Dedifferentiated amniotic fluid mesenchymal stem cell (primary cell): ENCODE results near the gene NR5A2.
A peak's percentile ranks its signal among the peaks of the same experiment; 100 is the strongest.
"Not testable (repeated sequence)": the region's sequence is repeated elsewhere in the genome, so short reads cannot be mapped to it uniquely, and the experiment has no call there.

ENCODE experiments used
- DNase-seq: peaks from one replicate; pipeline ENCODE4 v3.0.0-alpha.2; 2016; ENCODE audit errors: extremely low spot score

Gene NR5A2

GRCh38 chr1:200163911-200164310, 136.4 kb downstream of the NR5A2 start:
- no peak for DNase-seq

DNA sequence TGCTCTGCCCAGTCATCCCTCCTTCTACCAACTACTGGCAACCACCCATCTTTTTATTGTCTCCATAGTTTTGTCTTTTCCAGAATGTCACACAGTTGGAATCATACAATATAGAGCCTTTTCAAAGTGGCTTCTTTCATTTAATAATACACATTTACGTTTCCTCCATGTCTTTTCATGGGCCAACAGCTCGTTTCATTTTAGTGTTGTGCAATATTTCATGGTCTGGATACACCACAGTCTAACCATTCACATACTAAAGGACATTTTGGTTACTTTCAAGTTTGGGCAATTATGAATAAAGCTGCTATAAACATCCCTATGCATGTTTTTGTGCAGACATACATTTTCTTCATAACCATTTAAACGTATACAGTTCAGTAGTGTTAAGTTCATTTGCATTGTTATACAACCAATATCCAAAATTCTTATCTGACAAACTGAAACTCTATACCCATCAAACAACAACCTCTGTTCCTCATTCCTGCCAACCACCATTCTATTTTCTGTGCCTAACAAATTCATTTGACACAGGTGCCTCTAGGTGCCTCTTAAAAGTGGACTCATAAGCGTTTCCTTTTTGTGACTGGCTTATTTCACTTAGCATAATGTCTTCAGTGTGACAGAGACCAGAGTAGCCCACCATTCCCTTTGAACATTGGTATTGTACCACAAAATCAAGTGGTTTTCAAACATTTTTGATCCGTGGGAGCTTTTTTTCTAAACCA, 138.1 kb downstream of the NR5A2 start:
- no peak for DNase-seq

DNA sequence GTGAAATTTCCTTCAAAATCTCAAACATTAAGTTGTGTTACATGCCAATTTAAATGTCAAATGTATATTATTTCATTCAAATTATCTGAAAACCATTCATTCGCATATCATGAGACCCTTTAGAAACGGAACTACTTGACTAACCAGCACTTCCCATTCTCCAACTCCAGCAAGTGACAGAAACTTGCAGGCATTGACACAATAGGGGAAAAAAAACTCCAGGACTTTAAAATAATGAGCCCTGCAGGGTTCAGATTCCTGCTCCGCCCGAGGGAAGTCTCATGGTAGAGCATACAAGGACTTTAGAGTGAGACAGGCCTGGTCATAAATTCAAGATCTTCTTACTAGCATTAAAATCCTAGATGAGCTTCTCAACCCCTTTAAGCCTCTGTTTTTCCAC, 138.9 kb downstream of the NR5A2 start:
- no peak for DNase-seq

GRCh38 chr1:200168926-200169325, 141.4 kb downstream of the NR5A2 start:
- no peak for DNase-seq

GRCh38 chr1:200172311-200172710, 144.8 kb downstream of the NR5A2 start:
- no peak for DNase-seq

- DNase-seq = no peak
Measured at GRCh38 chr1:200173097-200173618, 145.6 kb downstream of the NR5A2 start.

GRCh38 chr1:200174525-200175295, 147.2 kb downstream of the NR5A2 start:
- DNase-seq = no peak

DNA sequence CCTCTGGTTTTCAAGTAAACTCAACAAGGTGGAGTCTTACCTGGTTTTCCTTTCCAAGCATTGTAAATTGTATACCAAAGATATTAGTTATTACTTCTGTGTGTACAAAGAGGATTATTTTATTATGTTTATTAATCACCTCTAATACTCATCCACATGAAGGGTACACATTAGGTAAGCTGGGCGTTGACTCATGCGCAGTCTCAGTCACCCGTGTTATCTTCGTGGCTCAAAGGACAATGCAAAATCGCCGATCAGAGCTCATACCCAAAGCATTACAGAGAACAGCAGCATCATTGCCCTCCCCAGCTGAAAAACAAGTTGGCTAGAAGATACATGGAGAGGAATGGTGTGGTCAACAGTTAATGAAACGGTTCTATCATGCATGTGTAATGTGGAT, 148.7 kb downstream of the NR5A2 start:
- DNase-seq = no peak

DNA sequence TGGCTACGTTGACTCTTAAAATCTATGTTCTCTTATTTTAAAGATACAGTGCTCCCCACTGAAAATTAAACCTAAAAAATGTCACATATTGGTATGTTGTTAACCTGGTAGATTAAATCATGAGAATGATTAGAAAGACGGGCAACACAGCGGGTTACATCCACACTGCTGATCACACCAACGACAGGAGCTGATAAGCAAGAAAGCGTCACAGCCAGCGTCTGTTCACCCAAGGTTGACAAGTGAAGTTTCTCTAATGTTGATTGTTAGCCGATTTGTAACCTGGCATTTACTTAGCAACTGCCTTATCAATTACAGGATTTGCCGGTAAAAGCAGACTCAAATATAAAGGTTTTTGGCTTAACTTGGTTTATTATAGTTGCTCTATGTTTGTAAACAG, 149.3 kb downstream of the NR5A2 start:
- DNase-seq = no peak

- DNase-seq = no peak
Measured at GRCh38 chr1:200178340-200178739, 150.8 kb downstream of the NR5A2 start.

- DNase-seq = peak; percentile 65
Measured at GRCh38 chr1:200179126-200179780, 151.7 kb downstream of the NR5A2 start.

- DNase-seq = no peak
Measured at GRCh38 chr1:200179781-200180160, 152.3 kb downstream of the NR5A2 start.

GRCh38 chr1:200180821-200181220, 153.3 kb downstream of the NR5A2 start:
- DNase-seq = no peak

DNA sequence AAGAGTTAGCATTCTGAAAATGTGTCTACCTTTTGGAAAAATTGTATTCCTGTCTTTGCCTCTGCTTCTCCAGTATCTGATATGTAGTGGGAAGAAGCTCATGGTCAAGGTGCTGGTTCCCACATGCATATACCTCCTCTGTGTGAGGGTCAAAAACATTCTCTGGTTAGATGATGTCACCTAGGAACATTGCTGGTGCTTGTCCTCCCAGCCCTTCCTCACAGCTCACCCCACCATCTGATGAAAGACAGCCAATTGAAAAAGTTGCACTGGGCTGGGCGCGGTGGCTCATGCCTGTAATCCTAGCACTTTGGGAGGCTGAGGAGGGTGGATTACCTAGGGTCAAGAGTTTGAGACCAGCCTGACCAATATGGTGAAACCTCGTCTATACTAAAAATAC, 154.4 kb downstream of the NR5A2 start:
- no peak for DNase-seq

DNA sequence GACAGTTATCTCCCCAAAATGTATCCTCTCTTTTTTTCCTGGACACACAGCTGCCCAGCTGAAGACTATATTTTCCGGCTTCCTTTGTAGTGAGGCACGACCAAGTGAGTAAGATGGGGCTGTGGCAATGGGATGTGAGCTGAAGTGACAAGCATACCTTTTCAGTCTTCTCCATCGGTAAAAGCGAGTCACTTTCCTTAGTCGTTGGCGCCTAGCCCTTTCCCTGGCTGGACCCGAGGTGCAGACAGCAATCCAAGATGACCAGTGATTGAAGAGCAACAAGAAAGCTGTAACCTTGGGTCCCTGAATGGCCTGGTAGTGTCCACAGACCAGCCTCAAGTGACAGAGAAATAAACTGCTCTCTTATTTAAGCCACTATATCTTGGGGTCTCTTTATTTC, 155.2 kb downstream of the NR5A2 start:
- DNase-seq = no peak

- no peak for DNase-seq
Measured at GRCh38 chr1:200183637-200184036, 156.1 kb downstream of the NR5A2 start.

- peak; percentile 74 for DNase-seq
Measured at GRCh38 chr1:200184196-200184595, 156.7 kb downstream of the NR5A2 start.

GRCh38 chr1:200185191-200185590, 157.7 kb downstream of the NR5A2 start:
- DNase-seq = not testable (repeated sequence)

DNA sequence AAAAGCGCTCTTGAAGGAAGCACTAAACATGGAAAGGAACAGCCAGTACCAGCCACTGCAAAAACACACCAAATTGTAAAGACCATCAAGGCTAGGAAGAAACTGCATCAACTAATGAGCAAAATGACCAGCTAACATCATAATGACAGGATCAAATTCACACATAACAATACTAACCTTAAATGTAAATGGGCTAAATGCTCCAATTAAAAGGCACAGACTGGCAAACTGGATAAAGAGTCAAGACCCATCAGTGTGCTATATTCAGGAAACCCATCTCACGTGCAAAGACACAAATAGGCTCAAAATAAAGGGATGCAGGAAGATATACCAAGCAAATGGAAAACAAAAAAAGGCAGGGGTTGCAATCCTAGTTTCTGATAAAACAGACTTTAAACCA, 159.8 kb downstream of the NR5A2 start:
- not testable (repeated sequence) for DNase-seq

GRCh38 chr1:200191993-200192392, 164.5 kb downstream of the NR5A2 start:
- no peak for DNase-seq

DNA sequence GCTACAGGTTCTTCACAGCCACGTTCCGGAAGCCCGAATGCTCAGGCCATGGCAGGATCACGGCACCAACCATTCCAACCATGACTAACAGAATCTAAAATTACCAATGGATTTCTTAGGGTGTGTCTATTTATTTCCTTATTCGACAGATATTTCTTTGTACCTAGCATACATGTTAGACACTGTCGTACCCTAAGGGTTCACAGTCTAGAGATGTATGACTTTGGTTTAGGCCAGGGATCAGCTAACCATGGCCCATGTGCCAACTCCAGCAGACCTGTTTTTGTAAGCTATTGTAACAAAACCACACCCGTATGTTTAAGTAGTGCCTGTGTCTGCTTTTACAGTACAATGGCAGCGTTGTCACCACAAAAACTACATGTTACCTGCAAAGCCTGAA, 167.0 kb downstream of the NR5A2 start:
- no peak for DNase-seq

DNA sequence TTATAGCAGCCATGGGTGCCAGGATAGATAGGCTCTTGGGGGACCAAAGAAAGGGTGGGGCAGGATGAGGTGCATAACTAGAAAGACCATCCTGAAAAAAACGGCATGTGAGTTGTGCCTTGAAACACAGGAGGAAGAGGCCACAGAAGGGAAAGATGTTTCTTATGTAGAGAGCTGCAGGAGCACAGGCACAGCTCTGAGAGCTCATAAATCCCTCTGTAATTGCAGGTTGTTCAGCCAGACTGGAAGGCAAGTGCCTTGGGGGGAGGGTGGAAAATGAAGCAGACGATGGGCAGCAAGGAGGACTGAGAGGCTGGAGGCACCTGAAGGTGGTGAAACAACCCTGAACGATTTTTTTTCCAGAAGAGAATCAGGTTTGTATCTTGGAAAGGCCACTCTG, 170.7 kb downstream of the NR5A2 start:
- DNase-seq = no peak
